GM12872 (cell line): ENCODE data around the gene PRORP.

ENCODE experiments used
- TF ChIP-seq, protein P1 (sequence below): IDR thresholded peaks from 3 replicates; pipeline ENCODE4 v1.5.1; 2011; ENCODE audit warnings: low read depth, mild to moderate bottlenecking, low read length, moderate library complexity; ENCODE audit not compliant: insufficient read depth

Gene PRORP

DNA sequence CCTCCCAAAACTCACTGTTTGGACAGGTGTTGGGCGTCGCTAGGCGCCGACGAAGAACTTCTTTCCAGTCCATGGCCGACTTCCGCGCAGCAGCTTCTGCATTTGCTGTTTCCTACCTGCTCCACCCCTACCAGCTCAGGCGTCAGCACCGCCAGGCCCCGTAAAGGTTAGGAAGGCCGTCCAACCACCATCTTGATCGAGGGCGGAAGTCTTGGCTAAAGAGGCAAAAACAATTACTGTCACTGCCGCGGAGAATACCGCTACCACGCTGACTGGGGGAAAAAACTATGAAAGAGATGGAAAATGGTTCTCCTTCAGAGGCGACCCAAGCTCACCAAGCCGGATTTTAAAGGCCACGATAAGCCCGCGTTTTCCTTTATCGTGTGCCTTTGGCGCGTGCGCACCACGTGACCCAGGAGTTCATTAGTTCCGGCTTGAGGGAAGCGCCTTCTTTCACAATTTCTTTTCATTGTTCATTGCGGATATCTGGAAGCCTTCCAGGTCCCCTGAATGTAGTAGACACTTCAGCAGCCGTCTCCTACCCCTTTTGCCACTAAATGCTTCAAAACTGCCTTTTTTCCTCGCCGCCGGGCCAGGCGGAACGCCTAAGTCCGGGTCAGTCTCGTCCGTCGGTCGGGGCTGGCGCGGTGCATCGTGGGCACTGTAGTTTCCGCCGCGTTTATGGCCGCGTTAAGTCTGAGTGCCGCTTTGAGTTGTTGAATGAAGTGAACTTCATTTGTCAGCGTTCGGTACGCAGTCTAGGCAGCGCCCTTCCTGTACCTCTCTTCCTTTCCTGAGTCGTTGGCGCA, at the start of gene PRORP, which contains the start of gene PPP2R3C:
PRORP (plus strand) TSS at position 666 of the 809 bp plus-strand sequence. CDS start 694 bp downstream, outside the sequence.
PPP2R3C (minus strand) TSS at position 104 of the 809 bp plus-strand sequence; CDS start at position 73, 31 bp downstream.
- TF ChIP-seq, protein P1, sequence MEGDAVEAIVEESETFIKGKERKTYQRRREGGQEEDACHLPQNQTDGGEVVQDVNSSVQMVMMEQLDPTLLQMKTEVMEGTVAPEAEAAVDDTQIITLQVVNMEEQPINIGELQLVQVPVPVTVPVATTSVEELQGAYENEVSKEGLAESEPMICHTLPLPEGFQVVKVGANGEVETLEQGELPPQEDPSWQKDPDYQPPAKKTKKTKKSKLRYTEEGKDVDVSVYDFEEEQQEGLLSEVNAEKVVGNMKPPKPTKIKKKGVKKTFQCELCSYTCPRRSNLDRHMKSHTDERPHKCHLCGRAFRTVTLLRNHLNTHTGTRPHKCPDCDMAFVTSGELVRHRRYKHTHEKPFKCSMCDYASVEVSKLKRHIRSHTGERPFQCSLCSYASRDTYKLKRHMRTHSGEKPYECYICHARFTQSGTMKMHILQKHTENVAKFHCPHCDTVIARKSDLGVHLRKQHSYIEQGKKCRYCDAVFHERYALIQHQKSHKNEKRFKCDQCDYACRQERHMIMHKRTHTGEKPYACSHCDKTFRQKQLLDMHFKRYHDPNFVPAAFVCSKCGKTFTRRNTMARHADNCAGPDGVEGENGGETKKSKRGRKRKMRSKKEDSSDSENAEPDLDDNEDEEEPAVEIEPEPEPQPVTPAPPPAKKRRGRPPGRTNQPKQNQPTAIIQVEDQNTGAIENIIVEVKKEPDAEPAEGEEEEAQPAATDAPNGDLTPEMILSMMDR = no peak

DNA sequence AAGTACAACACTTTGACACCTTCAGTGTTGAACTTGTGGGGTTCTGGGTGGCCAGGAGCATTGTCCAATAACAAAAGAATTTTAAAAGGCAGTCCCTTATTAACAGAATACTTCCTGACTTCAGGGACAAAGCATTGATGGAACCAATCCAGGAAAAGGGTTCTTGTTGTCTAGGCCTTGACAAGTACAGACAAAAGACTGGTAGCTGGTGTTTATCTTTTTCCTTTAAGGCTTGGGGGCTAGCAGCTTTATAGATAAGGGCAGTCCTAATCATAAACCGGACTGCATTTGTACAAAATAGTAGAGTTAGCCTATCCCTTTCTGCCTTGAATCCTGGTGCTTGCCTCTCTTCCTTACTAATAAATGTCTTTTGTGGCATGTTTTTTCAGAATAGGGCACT, 48.9 kb upstream of the PRORP start:
- TF ChIP-seq, protein P1 = no peak

DNA sequence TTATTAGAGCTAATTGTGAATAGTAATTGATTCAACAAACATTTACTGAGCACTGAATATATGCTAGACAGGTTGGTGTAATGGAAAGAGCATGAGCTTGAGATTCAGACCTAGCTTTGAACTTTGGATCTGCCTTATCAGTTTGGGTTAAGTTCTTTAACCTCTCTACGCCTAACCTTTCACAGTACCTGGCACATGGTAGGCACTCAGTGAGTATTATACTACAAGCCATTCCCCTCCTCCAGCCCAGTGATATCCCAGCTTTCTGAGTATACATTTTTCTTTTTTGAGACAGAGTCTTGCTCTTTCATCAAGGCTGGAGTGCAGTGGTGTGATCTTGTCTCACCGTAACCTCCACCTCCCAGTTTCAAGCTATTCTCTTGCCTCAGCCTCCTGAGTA, 44.3 kb upstream of the PRORP start:
- TF ChIP-seq, protein P1 = no peak

DNA sequence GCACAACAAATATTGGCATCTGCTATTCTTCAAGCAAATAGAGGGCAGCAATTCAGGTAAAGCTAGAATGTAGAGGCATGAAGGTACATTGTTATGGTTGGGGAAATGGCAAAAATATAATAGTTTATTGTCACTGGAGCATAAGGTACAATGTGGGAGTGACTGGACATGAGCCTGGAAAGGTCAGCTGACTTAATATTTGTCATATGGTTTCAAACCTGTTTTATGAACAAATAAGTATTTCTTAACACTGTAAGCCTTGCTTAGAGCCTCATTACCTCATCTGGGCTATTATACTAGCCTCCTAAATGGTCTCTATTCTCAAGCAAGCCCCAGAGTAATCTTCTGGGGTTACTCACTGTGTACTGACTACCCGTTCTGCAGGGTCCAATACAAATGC, 42.6 kb upstream of the PRORP start:
- TF ChIP-seq, protein P1 = no peak

DNA sequence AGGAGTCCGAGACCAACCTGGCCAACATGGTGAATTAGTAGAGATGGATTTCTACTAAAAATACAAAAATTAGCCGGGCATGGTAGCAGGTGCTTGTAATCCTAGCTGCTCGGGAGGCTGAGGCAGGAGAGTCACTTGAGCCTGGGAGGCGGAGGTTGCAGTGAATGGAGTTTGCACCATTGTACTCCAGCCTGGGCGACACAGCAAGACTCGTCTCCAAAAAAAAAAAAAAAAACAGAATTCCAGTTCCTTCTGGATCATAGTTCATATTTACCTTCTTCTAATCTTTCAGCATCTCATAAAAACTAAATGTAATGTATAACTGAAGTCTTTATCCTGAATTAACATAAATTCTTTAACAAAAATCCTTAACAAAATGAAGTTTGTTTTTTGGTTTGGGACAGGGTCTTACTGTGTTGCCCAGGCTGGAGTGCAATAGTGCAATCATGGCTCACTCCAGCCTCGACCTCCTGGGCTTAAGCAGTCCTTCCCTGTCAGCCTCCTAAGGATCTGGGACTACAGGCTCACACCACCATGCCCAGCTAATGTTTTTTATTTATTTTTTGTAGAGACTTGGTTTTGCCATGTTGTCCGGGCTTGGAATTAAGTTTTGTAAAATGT, 38.7 kb upstream of the PRORP start:
- TF ChIP-seq, protein P1 = no peak

DNA sequence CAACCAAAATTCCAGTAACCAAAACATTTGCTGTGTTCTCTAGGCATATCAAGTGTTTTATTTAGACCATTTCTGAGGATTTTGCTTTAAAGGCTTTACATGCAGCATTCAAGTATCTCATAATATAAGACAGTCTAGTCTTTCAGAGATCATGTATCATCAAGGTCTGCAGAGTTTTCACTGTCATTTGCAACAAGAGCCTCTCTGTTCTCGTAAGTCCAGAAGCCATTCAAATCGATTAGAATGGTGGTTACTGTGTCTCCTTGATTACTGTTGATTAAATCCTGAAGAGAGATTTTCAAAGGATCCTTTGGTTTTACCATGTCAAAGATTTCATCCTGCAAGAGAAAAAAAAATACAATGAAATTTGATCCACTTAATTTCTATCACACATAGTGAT, 36.9 kb upstream of the PRORP start:
- TF ChIP-seq, protein P1 = no peak

DNA sequence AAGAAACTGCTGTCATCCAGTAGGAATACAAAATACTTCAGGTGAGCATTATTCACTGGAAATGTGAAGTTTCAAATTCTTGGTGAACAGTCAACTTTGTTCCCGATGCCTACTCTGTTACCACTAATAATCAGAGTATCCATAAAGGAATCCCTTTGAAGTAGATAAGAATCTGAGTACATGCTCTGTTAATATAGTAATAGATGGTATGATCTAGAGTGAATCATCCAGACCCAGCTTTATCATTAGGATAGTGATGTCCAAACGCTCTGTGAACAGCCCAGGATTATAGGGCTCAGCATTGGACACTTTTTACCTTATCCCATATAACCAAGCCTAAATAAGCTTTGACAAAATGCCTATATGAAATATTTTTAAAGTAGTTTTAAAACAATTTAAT, 33.8 kb upstream of the PRORP start:
- TF ChIP-seq, protein P1 = no peak
